ENCODE data around the gene RAB3IL1. TPM values are rescaled to one million over a fixed set of nuclear protein-coding genes. Genes with fewer than 3 reads are reported as not detected.

RAB3IL1 gene
- total and polyA plus RNA-seq, 2 donors (not counting 1 experiment from before 2014, with no cell fraction given), result 9.6 to 13.4 TPM

GRCh38 chr11:61862714-61863547 lies 54.4 kb downstream of the RAB3IL1 start:
- Histone ChIP-seq H3K79me2 (ENCODE audit: control insufficient read depth, insufficient read depth, low read length) (no peaks in the 10 kb centered on the region), H3K4me3 (replicated peaks in 1 of 4; ENCODE audit: control extremely low read depth in 1 of 4, insufficient read depth in 1 of 4, low read depth in 3 of 4, low read length in 4 of 4) (no peak overlapping the region), H2AFZ (ENCODE audit: low read length) (no peak overlapping the region), H3K36me3 (ENCODE audit: control insufficient read depth, insufficient read depth, low read length) (peaks cover 39% of the 10 kb centered on the region), H3K9ac (ENCODE audit: insufficient read depth, low read length) (no peak overlapping the region), H3K4me1 (ENCODE audit: control insufficient read depth, extremely low read depth, insufficient read depth, low read length) (no peaks in the 10 kb centered on the region), H3K27me3 (ENCODE audit: control insufficient read depth, insufficient read depth, low read length) (no peaks in the 10 kb centered on the region), H3K27ac (ENCODE audit: insufficient read depth, low read length) (no peak overlapping the region), H3K9me3 (ENCODE audit: control insufficient read depth, insufficient read depth, low read depth, low read length) (no peaks in the 10 kb centered on the region), H3K4me2 (ENCODE audit: extremely low read depth, insufficient read depth, low read length) (no peak overlapping the region), H4K20me1 (ENCODE audit: control insufficient read depth, extremely low read depth, insufficient read depth, low read length) (no peaks in the 10 kb centered on the region)
- TF ChIP-seq EZH2 (IDR thresholded peaks at IDR 0.05; ENCODE audit: low read length, missing control alignments), result no peak
- TF ChIP-seq, protein P1, sequence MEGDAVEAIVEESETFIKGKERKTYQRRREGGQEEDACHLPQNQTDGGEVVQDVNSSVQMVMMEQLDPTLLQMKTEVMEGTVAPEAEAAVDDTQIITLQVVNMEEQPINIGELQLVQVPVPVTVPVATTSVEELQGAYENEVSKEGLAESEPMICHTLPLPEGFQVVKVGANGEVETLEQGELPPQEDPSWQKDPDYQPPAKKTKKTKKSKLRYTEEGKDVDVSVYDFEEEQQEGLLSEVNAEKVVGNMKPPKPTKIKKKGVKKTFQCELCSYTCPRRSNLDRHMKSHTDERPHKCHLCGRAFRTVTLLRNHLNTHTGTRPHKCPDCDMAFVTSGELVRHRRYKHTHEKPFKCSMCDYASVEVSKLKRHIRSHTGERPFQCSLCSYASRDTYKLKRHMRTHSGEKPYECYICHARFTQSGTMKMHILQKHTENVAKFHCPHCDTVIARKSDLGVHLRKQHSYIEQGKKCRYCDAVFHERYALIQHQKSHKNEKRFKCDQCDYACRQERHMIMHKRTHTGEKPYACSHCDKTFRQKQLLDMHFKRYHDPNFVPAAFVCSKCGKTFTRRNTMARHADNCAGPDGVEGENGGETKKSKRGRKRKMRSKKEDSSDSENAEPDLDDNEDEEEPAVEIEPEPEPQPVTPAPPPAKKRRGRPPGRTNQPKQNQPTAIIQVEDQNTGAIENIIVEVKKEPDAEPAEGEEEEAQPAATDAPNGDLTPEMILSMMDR (conservative IDR thresholded peaks at IDR 0.05 in 1 of 2, IDR thresholded peaks at IDR 0.05 in 1 of 2; ENCODE audit: low read depth in 1 of 2, low read length in 2 of 2), result no peak
- no peak for DNase-seq (ENCODE audit: low read depth in 2 of 2)

- peaks cover 50% of the 10 kb centered on the region for H3K36me3 ChIP-seq (ENCODE audit: control insufficient read depth, insufficient read depth, low read length)
- no peak overlapping the region for H3K4me3 ChIP-seq (replicated peaks in 1 of 4; ENCODE audit: control extremely low read depth in 1 of 4, insufficient read depth in 1 of 4, low read depth in 3 of 4, low read length in 4 of 4)
- DNase-seq (ENCODE audit: low read depth in 2 of 2), result no peak
- no peaks in the 10 kb centered on the region for H3K27me3 ChIP-seq (ENCODE audit: control insufficient read depth, insufficient read depth, low read length)
- H2AFZ ChIP-seq (ENCODE audit: low read length), result no peak overlapping the region
- H3K27ac ChIP-seq (ENCODE audit: insufficient read depth, low read length), result no peak overlapping the region
- TF ChIP-seq EZH2 (IDR thresholded peaks at IDR 0.05; ENCODE audit: low read length, missing control alignments), result no peak
- TF ChIP-seq, protein P1 (conservative IDR thresholded peaks at IDR 0.05 in 1 of 2, IDR thresholded peaks at IDR 0.05 in 1 of 2; ENCODE audit: low read depth in 1 of 2, low read length in 2 of 2), result no peak
- no peaks in the 10 kb centered on the region for H3K9me3 ChIP-seq (ENCODE audit: control insufficient read depth, insufficient read depth, low read depth, low read length)
- no peaks in the 10 kb centered on the region for H3K79me2 ChIP-seq (ENCODE audit: control insufficient read depth, insufficient read depth, low read length)
- no peaks in the 10 kb centered on the region for H4K20me1 ChIP-seq (ENCODE audit: control insufficient read depth, extremely low read depth, insufficient read depth, low read length)
- H3K9ac ChIP-seq (ENCODE audit: insufficient read depth, low read length), result no peak overlapping the region
- no peaks in the 10 kb centered on the region for H3K4me1 ChIP-seq (ENCODE audit: control insufficient read depth, extremely low read depth, insufficient read depth, low read length)
- H3K4me2 ChIP-seq (ENCODE audit: extremely low read depth, insufficient read depth, low read length), result no peak overlapping the region
Observed at GRCh38 chr11:61861634-61862033, 55.7 kb downstream of the RAB3IL1 start.

- TF ChIP-seq, protein P1 (conservative IDR thresholded peaks at IDR 0.05 in 1 of 2, IDR thresholded peaks at IDR 0.05 in 1 of 2; ENCODE audit: low read depth in 1 of 2, low read length in 2 of 2), result no peak
- TF ChIP-seq EZH2 (IDR thresholded peaks at IDR 0.05; ENCODE audit: low read length, missing control alignments), result no peak
- Histone ChIP-seq H3K4me1 (ENCODE audit: control insufficient read depth, extremely low read depth, insufficient read depth, low read length) (no peaks in the 10 kb centered on the region), H3K27ac (ENCODE audit: insufficient read depth, low read length) (no peak overlapping the region), H3K4me2 (ENCODE audit: extremely low read depth, insufficient read depth, low read length) (no peak overlapping the region), H3K27me3 (ENCODE audit: control insufficient read depth, insufficient read depth, low read length) (no peaks in the 10 kb centered on the region), H3K36me3 (ENCODE audit: control insufficient read depth, insufficient read depth, low read length) (peaks cover 55% of the 10 kb centered on the region), H3K79me2 (ENCODE audit: control insufficient read depth, insufficient read depth, low read length) (no peaks in the 10 kb centered on the region), H3K9me3 (ENCODE audit: control insufficient read depth, insufficient read depth, low read depth, low read length) (no peaks in the 10 kb centered on the region), H3K4me3 (replicated peaks in 1 of 4; ENCODE audit: control extremely low read depth in 1 of 4, insufficient read depth in 1 of 4, low read depth in 3 of 4, low read length in 4 of 4) (no peak overlapping the region), H2AFZ (ENCODE audit: low read length) (no peak overlapping the region), H4K20me1 (ENCODE audit: control insufficient read depth, extremely low read depth, insufficient read depth, low read length) (no peaks in the 10 kb centered on the region), H3K9ac (ENCODE audit: insufficient read depth, low read length) (no peak overlapping the region)
- peak; percentile 21 to 38 for DNase-seq (ENCODE audit: low read depth in 2 of 2)
Observed at GRCh38 chr11:61860054-61860903, 57.1 kb downstream of the RAB3IL1 start.
